HG03432 (cell line): ENCODE measurements around the gene DMKN.
"Not testable (repeated sequence)": the region's sequence is repeated elsewhere in the genome, so short reads cannot be mapped to it uniquely, and the experiment has no call there.

ENCODE experiments used
- ATAC-seq: cut with Tn5 transposase; IDR thresholded peaks from one replicate; pipeline ENCODE4 v1.9.1; 2021; ENCODE audit warnings: mild to moderate bottlenecking, moderate library complexity; ENCODE audit not compliant: unreplicated experiment

The DMKN gene

GRCh38 chr19:35501684-35502083, 11.8 kb downstream of the DMKN start:
- ATAC-seq = no peak

- no peak for ATAC-seq
Observed at GRCh38 chr19:35500611-35501010, 12.8 kb downstream of the DMKN start.

- ATAC-seq = no peak
Observed at GRCh38 chr19:35498984-35499527, 14.4 kb downstream of the DMKN start.

- ATAC-seq = no peak
Observed at GRCh38 chr19:35498220-35498619, 15.2 kb downstream of the DMKN start.

- ATAC-seq = no peak
Observed at GRCh38 chr19:35497406-35497805, 16.0 kb downstream of the DMKN start.

GRCh38 chr19:35495107-35496064, 18.1 kb downstream of the DMKN start:
- no peak for ATAC-seq

- no peak for ATAC-seq
Observed at GRCh38 chr19:35493971-35494370, 19.5 kb downstream of the DMKN start.

- ATAC-seq = no peak
Observed at GRCh38 chr19:35491836-35492360, 21.6 kb downstream of the DMKN start.

- no peak for ATAC-seq
Observed at GRCh38 chr19:35490364-35490763, 23.1 kb downstream of the DMKN start, which contains the start of gene KRTDAP. Gene KRTDAP, minus strand, starts transcription at chr19:35490464. Its CDS starts 22 bp downstream, at chr19:35490442.

GRCh38 chr19:35488677-35489076, 24.8 kb downstream of the DMKN start:
- ATAC-seq = no peak

- ATAC-seq = no peak
Observed at GRCh38 chr19:35487656-35488182, 25.7 kb downstream of the DMKN start.

GRCh38 chr19:35486268-35486708, 27.2 kb downstream of the DMKN start:
- ATAC-seq = no peak

- no peak for ATAC-seq
Observed at GRCh38 chr19:35484252-35485036, 29.0 kb downstream of the DMKN start.

GRCh38 chr19:35483089-35483488, 30.4 kb downstream of the DMKN start:
- no peak for ATAC-seq

- no peak for ATAC-seq
Observed at GRCh38 chr19:35478794-35479677, 34.4 kb downstream of the DMKN start.

GRCh38 chr19:35476149-35476548, 37.3 kb downstream of the DMKN start:
- ATAC-seq = no peak

- ATAC-seq = not testable (repeated sequence)
Observed at GRCh38 chr19:35474594-35474993, 38.9 kb downstream of the DMKN start.

GRCh38 chr19:35474104-35474503, 39.3 kb downstream of the DMKN start:
- no peak for ATAC-seq

GRCh38 chr19:35471946-35472345, 41.5 kb downstream of the DMKN start:
- no peak for ATAC-seq

- ATAC-seq = not testable (repeated sequence)
Observed at GRCh38 chr19:35471075-35471474, 42.4 kb downstream of the DMKN start.
